ENCODE results near the gene COL5A1. TPM values are rescaled to one million over a fixed set of nuclear protein-coding genes. Genes with fewer than 3 reads are reported as not detected.

COL5A1 gene
- total RNA-seq, 1 experiment from 2014 or later = 9.5 TPM

DNA sequence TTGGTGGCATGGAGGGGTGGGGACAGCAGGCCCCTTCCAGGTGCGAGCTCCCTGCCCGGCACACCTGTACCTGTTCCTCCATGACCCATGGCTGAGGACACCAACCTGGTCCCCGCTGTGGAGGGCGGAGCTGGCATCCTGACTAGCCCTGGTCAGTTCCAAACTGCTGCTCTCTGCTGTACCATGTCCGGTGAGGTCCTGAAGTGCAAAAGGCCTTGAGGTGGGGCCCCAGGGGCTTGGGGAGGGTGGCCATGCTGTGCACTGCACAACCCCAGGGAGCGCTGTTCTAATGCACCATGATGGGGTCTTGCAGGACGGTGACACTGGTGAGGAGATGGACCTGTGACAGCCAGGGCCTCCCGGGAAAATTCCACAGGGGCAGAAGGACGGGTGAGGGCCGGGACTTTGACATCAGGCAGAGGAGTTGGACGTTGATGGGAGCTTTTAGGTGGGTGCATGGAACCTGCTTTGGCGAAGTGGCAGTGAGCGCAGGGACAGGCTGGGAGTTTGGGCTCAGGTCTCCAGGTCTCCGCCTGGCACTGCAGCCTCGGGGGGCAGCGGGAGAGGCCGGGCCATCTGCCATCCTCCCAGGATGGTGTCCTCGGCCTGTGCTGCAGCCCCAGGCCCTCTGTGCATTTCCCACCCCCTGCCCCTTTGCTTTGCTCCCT is 38.9 kb downstream of the COL5A1 start:
- Mint-ChIP-seq H3K27ac (peak overlapping the region in 1 of 3 experiments; percentile 53; a peak in 3 of 7 replicates), H3K4me1 (peaks cover 11 to 14% of the 10 kb centered on the region in 2 experiments), H3K36me3 (ENCODE audit: insufficient read depth in 1 of 3, low read depth in 3 of 3) (no peaks in the 10 kb centered on the region; a peak in 1 of 7 replicates), H3K9me3 (peaks cover 0 to under 1% of the 10 kb centered on the region in 2 experiments; a peak in 1 of 5 replicates), H3K4me3 (no peak overlapping the region), H3K27me3 (ENCODE audit: low read depth) (no peaks in the 10 kb centered on the region; the same call in 1 of the 2 replicates)
- Histone ChIP-seq H3K18ac (ENCODE audit: insufficient read length, low read depth, low read length) (no peak overlapping the region), H2AK5ac (ENCODE audit: insufficient read length, low read length) (no peak overlapping the region), H3K56ac (ENCODE audit: insufficient read length, low read depth, low read length) (no peak overlapping the region), H3K4me1 (ENCODE audit: insufficient read depth, low read length) (no peaks in the 10 kb centered on the region), H4K20me1 (ENCODE audit: control insufficient read depth, insufficient read depth, insufficient read length) (no peaks in the 10 kb centered on the region), H3K9me3 (ENCODE audit: control insufficient read depth, low read depth, low read length) (no peaks in the 10 kb centered on the region), H4K5ac (ENCODE audit: insufficient read length, low read depth, low read length) (no peak overlapping the region), H2BK5ac (ENCODE audit: insufficient read length, low read length) (no peak overlapping the region), H2BK20ac (ENCODE audit: low read depth, low read length, poor library complexity, severe bottlenecking) (no peak overlapping the region), H3K23me2 (ENCODE audit: insufficient read length, low read depth, low read length, poor library complexity, severe bottlenecking) (no peaks in the 10 kb centered on the region), H3K14ac (ENCODE audit: insufficient read depth, low read length) (no peak overlapping the region), H3K4ac (ENCODE audit: low read depth, low read length) (no peak overlapping the region), H4K8ac (replicated peaks; ENCODE audit: insufficient read length, low read depth, low read length) (no peak overlapping the region), H3T11ph (ENCODE audit: low read length) (no peak overlapping the region), H3K4me2 (ENCODE audit: insufficient read depth, insufficient read length, low read length) (no peak overlapping the region), H3K27me3 (ENCODE audit: insufficient read depth, low read length) (0 out of 2 replicates have a peak, but pooled peaks cover 2% of the 10 kb centered on the region), H3K79me1 (ENCODE audit: insufficient read depth, low read depth, low read length, poor library complexity, severe bottlenecking) (no peaks in the 10 kb centered on the region), H3K27ac (ENCODE audit: insufficient read length, low read depth, low read length) (no peak overlapping the region), H2BK120ac (ENCODE audit: low read depth, low read length, poor library complexity, severe bottlenecking) (no peak overlapping the region), H2BK12ac (ENCODE audit: insufficient read length, low read depth, low read length) (no peak overlapping the region), H3K9ac (ENCODE audit: extremely low read depth, insufficient read length, low read length) (no peak overlapping the region), H2BK15ac (ENCODE audit: low read depth, low read length) (no peak overlapping the region), H4K91ac (ENCODE audit: insufficient read length, low read depth, low read length) (no peak overlapping the region), H2AFZ (ENCODE audit: low read length) (no peak overlapping the region), H3K79me2 (ENCODE audit: insufficient read depth, low read length) (no peaks in the 10 kb centered on the region), H3K23ac (ENCODE audit: insufficient read length, low read depth, low read length) (no peak overlapping the region)
- no peak for DNase-seq
- no CpG with 5 or more reads among the region's 18 CpGs for WGBS (ENCODE audit: extremely low coverage, insufficient read length, low lambda C conversion rate)
- TF ChIP-seq, protein P1, sequence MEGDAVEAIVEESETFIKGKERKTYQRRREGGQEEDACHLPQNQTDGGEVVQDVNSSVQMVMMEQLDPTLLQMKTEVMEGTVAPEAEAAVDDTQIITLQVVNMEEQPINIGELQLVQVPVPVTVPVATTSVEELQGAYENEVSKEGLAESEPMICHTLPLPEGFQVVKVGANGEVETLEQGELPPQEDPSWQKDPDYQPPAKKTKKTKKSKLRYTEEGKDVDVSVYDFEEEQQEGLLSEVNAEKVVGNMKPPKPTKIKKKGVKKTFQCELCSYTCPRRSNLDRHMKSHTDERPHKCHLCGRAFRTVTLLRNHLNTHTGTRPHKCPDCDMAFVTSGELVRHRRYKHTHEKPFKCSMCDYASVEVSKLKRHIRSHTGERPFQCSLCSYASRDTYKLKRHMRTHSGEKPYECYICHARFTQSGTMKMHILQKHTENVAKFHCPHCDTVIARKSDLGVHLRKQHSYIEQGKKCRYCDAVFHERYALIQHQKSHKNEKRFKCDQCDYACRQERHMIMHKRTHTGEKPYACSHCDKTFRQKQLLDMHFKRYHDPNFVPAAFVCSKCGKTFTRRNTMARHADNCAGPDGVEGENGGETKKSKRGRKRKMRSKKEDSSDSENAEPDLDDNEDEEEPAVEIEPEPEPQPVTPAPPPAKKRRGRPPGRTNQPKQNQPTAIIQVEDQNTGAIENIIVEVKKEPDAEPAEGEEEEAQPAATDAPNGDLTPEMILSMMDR (conservative IDR thresholded peaks at IDR 0.05) = no peak
